GM20000 (cell line): ENCODE results near the gene ALX4.

ENCODE experiments used
- DNase-seq: peaks from one replicate; pipeline ENCODE4 v3.0.0; 2012; ENCODE audit warnings: low spot score
- TF ChIP-seq, protein P1 (sequence below): IDR thresholded peaks from 2 replicates; pipeline ENCODE4 v1.5.1; 2012; ENCODE audit warnings: mild to moderate bottlenecking, control low read depth; ENCODE audit errors: extremely low read depth, missing control alignments

ALX4 gene

GRCh38 chr11:44280257-44280656, 29.7 kb downstream of the ALX4 start:
- TF ChIP-seq, protein P1, sequence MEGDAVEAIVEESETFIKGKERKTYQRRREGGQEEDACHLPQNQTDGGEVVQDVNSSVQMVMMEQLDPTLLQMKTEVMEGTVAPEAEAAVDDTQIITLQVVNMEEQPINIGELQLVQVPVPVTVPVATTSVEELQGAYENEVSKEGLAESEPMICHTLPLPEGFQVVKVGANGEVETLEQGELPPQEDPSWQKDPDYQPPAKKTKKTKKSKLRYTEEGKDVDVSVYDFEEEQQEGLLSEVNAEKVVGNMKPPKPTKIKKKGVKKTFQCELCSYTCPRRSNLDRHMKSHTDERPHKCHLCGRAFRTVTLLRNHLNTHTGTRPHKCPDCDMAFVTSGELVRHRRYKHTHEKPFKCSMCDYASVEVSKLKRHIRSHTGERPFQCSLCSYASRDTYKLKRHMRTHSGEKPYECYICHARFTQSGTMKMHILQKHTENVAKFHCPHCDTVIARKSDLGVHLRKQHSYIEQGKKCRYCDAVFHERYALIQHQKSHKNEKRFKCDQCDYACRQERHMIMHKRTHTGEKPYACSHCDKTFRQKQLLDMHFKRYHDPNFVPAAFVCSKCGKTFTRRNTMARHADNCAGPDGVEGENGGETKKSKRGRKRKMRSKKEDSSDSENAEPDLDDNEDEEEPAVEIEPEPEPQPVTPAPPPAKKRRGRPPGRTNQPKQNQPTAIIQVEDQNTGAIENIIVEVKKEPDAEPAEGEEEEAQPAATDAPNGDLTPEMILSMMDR = no peak
- no peak for DNase-seq

- TF ChIP-seq, protein P1 = no peak
- no peak for DNase-seq
Observed at GRCh38 chr11:44279483-44279882, 30.5 kb downstream of the ALX4 start.

GRCh38 chr11:44277196-44278090, 32.5 kb downstream of the ALX4 start:
- TF ChIP-seq, protein P1 = no peak
- no peak for DNase-seq

- TF ChIP-seq, protein P1 = no peak
- DNase-seq = no peak
Observed at GRCh38 chr11:44275961-44276550, 33.9 kb downstream of the ALX4 start.

DNA sequence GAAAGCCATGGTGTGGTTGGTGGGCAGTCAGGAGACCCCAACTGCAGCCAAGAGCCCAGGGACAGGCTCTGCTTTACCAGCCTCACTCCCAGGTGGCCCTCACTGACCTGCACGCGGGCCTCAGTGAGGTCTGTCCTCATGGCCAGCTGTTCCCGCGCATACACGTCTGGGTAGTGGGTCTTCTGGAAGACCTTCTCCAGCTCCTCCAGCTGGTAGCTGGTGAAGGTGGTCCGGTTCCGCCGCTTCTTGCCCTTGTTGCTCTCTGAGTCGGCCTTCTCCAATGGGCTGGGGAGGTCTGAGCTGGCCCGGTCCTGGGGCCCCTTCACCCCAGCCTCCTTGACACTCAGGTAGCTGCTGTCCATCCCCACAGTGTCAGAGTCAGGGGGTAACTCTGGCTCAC, 34.7 kb downstream of the ALX4 start:
- no peak for DNase-seq
- TF ChIP-seq, protein P1 = no peak

DNA sequence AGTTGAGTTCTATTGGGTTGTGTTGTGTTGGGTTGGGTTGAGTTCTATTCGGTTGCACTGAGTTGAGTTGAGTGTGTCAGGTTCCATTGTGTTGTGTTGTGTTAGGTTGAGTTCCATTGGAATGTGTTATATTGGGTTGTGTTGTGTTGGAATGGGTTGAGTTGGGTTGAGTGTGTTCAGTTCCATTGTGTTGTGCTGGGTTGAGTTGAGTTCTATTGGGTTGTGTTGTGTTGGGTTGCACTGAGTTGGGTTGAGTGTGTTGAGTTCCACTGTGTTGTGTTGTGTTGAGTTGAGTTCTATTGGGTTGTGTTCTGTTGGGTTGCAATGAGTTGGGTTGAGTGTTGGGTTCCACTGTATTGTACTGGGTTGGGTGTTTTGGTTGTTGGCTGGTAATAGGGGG, 35.5 kb downstream of the ALX4 start:
- TF ChIP-seq, protein P1 = no peak

GRCh38 chr11:44271286-44271685, 38.7 kb downstream of the ALX4 start:
- TF ChIP-seq, protein P1 = no peak

More for the DNA sequence above, 35.5 kb downstream of the ALX4 start:
- no peak for DNase-seq

More at GRCh38 chr11:44271286-44271685, 38.7 kb downstream of the ALX4 start:
- no peak for DNase-seq
